ENCODE results near the gene RRP7A.

RRP7A gene

GRCh38 chr22:42536166-42536565, 16.6 kb upstream of the RRP7A start:
- TF ChIP-seq SIN3A (IDR thresholded peaks at IDR 0.05; ENCODE audit: borderline replicate concordance, insufficient read depth, low read length): no peak
- no peak for TF ChIP-seq TAF1 (IDR thresholded peaks at IDR 0.05; ENCODE audit: borderline replicate concordance, insufficient read depth, low read length)
- no peak for TF ChIP-seq POLR2AphosphoS5 (IDR thresholded peaks at IDR 0.05; ENCODE audit: low read depth, low read length)
- TF ChIP-seq REST (IDR thresholded peaks at IDR 0.05; ENCODE audit: insufficient read depth in 1 of 2, low read depth in 2 of 2, low read length in 2 of 2): no peak
- TF ChIP-seq FOXP2 (optimal IDR thresholded peaks at IDR 0.05; ENCODE audit: borderline replicate concordance, extremely low read depth, extremely low read length, insufficient read depth): no peak

GRCh38 chr22:42533638-42533977, 14.0 kb upstream of the RRP7A start:
- no peak for TF ChIP-seq TAF1 (IDR thresholded peaks at IDR 0.05; ENCODE audit: borderline replicate concordance, insufficient read depth, low read length)
- TF ChIP-seq POLR2AphosphoS5 (IDR thresholded peaks at IDR 0.05; ENCODE audit: low read depth, low read length): no peak
- no peak for TF ChIP-seq REST (IDR thresholded peaks at IDR 0.05; ENCODE audit: insufficient read depth in 1 of 2, low read depth in 2 of 2, low read length in 2 of 2)
- TF ChIP-seq FOXP2 (optimal IDR thresholded peaks at IDR 0.05; ENCODE audit: borderline replicate concordance, extremely low read depth, extremely low read length, insufficient read depth): no peak
- TF ChIP-seq SIN3A (IDR thresholded peaks at IDR 0.05; ENCODE audit: borderline replicate concordance, insufficient read depth, low read length): no peak

DNA sequence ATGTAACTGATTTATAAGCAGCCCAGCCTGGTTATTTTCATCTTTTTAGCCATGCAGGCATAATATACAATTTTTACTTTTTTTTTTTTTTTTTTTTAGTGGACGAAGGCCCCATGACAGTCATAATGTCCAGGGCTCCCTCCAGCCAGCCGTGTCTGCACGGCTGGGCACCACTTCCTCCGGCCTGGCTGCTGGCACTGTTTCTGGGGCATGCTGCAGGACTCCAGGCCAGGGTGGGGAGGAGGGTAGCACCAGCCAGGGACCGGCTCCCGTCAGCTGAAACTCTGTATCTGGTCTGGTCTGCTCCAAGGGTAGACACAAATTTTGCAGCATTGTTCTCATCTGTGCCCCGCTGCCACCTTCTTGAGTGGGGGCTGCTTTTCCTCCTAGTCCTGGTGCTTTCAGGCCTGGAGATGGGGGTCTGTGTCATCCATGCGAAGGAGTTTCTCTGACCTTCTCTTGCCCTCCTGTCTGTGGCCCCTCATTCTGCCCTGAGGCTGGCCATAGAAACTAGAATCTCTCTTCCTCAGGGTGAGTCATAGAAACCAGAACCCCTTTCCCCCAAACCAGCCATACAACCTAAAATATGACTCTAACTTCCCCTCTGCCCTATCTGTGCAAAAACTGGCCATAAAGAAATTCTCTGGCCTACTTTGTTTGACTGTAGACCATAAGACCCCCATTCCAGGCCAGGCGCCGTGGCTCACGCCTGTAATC, 9.2 kb upstream of the RRP7A start:
- TF ChIP-seq FOXP2 (optimal IDR thresholded peaks at IDR 0.05; ENCODE audit: borderline replicate concordance, extremely low read depth, extremely low read length, insufficient read depth) (no peak), POLR2AphosphoS5 (IDR thresholded peaks at IDR 0.05; ENCODE audit: low read depth, low read length) (no peak), REST (IDR thresholded peaks at IDR 0.05; ENCODE audit: insufficient read depth in 1 of 2, low read depth in 2 of 2, low read length in 2 of 2) (no peak), SIN3A (IDR thresholded peaks at IDR 0.05; ENCODE audit: borderline replicate concordance, insufficient read depth, low read length) (no peak), TAF1 (IDR thresholded peaks at IDR 0.05; ENCODE audit: borderline replicate concordance, insufficient read depth, low read length) (no peak)

GRCh38 chr22:42522546-42522945, 3.0 kb upstream of the RRP7A start:
- TF ChIP-seq FOXP2 (optimal IDR thresholded peaks at IDR 0.05; ENCODE audit: borderline replicate concordance, extremely low read depth, extremely low read length, insufficient read depth): no peak
- no peak for TF ChIP-seq TAF1 (IDR thresholded peaks at IDR 0.05; ENCODE audit: borderline replicate concordance, insufficient read depth, low read length)
- TF ChIP-seq POLR2AphosphoS5 (IDR thresholded peaks at IDR 0.05; ENCODE audit: low read depth, low read length): no peak
- no peak for TF ChIP-seq REST (IDR thresholded peaks at IDR 0.05; ENCODE audit: insufficient read depth in 1 of 2, low read depth in 2 of 2, low read length in 2 of 2)
- TF ChIP-seq SIN3A (IDR thresholded peaks at IDR 0.05; ENCODE audit: borderline replicate concordance, insufficient read depth, low read length): no peak

Data from PFSK-1 (cell line).